HG03457 (cell line): ENCODE measurements around the gene FMOD.

Experiments
- ATAC-seq: cut with Tn5 transposase; IDR thresholded peaks from one replicate; pipeline ENCODE4 v1.9.1; 2021; ENCODE audit warnings: moderate number of reproducible peaks; ENCODE audit not compliant: unreplicated experiment

Gene FMOD

GRCh38 chr1:203361945-203362719 lies 11.2 kb upstream of the FMOD start:
- no peak for ATAC-seq

GRCh38 chr1:203360547-203361185 lies 9.7 kb upstream of the FMOD start:
- no peak for ATAC-seq

- no peak for ATAC-seq
These were observed 8.2 kb upstream of the FMOD start for GRCh38 chr1:203359010-203359571.

GRCh38 chr1:203354246-203354645 lies 3.3 kb upstream of the FMOD start:
- no peak for ATAC-seq

- no peak for ATAC-seq
These were observed 2.6 kb upstream of the FMOD start for GRCh38 chr1:203353486-203353885.

GRCh38 chr1:203349773-203350524 lies 973 bp downstream of the FMOD start:
- ATAC-seq, result no peak

- no peak for ATAC-seq
These were observed 1.8 kb downstream of the FMOD start for GRCh38 chr1:203349166-203349565.

GRCh38 chr1:203346769-203347102 lies 4.2 kb downstream of the FMOD start:
- no peak for ATAC-seq

GRCh38 chr1:203346060-203346768 lies 4.7 kb downstream of the FMOD start:
- no peak for ATAC-seq

GRCh38 chr1:203343956-203344754 lies 6.8 kb downstream of the FMOD start:
- no peak for ATAC-seq

- ATAC-seq, result no peak
These were observed 8.6 kb downstream of the FMOD start for GRCh38 chr1:203342192-203342940.

- ATAC-seq, result no peak
These were observed 10.7 kb downstream of the FMOD start for GRCh38 chr1:203340112-203340790.

- no peak for ATAC-seq
These were observed 12.4 kb downstream of the FMOD start for GRCh38 chr1:203338335-203339036.

GRCh38 chr1:203336097-203336496 lies 14.8 kb downstream of the FMOD start:
- ATAC-seq, result no peak

GRCh38 chr1:203335503-203335902 lies 15.4 kb downstream of the FMOD start:
- ATAC-seq, result no peak

GRCh38 chr1:203331224-203331623 lies 19.7 kb downstream of the FMOD start:
- no peak for ATAC-seq

GRCh38 chr1:203328714-203329122 lies 22.2 kb downstream of the FMOD start:
- ATAC-seq, result no peak
